ENCODE measurements around the gene SRGAP3.
A peak's percentile ranks its signal among the peaks of the same experiment; 100 is the strongest.

SRGAP3 gene

GRCh38 chr3:9155028-9155427, 94.4 kb downstream of the SRGAP3 start:
- H3K27ac ChIP-seq, result no peak overlapping the region
- TF ChIP-seq ZFX (IDR thresholded peaks at IDR 0.05) (no peak), CTCF (conservative IDR thresholded peaks at IDR 0.05) (no peak)

GRCh38 chr3:9153904-9154619, 95.4 kb downstream of the SRGAP3 start:
- no peak for TF ChIP-seq ZFX (IDR thresholded peaks at IDR 0.05)
- no peak for TF ChIP-seq CTCF (conservative IDR thresholded peaks at IDR 0.05)
- H3K27ac ChIP-seq, result no peak overlapping the region

DNA sequence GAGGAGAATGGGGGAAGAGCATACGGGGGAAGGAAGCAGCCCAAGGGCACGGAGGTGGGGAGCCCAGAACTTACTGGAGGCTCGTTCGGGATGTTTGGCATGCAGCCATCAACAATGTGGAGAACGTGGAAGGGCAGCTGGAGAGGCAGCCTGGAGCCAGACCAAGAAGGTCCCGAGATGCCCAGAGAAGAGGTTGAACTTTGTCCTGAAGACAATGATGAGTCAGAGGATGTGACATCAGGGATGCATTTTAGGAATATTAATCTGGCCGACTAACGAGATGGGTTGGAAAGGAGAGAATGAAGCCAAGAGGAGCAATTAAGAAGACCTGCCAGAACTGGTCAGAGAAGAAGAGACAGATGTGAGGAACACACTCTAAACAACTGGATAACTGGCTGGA, 98.2 kb downstream of the SRGAP3 start:
- H3K27ac ChIP-seq, result no peak overlapping the region
- TF ChIP-seq CTCF (conservative IDR thresholded peaks at IDR 0.05) (no peak), ZFX (IDR thresholded peaks at IDR 0.05) (no peak)

- H3K27ac ChIP-seq, result peak overlapping the region; percentile 24
Observed at GRCh38 chr3:9149566-9149965, 99.9 kb downstream of the SRGAP3 start.

DNA sequence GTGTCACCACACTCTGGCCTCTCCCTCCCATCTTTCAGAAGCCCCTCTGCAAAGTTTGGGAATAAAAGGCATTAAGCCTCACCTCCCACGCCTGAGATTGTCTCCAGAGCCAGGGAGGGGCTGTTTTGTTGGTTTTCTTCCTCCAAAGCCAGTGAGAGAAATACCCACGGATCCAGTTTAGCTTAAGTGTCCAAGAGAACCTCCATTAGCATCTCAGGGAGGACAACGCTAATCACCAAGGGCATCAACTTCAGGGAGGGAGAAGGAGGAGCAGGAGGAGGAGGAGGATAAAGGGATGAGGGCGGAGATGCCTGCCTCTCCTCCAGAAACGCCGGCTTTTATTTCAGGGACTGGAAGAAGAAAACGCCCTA, 101.6 kb downstream of the SRGAP3 start:
- TF ChIP-seq ZFX (IDR thresholded peaks at IDR 0.05) (no peak), CTCF (conservative IDR thresholded peaks at IDR 0.05) (no peak)
- no peak overlapping the region for H3K27ac ChIP-seq

More at GRCh38 chr3:9149566-9149965, 99.9 kb downstream of the SRGAP3 start:
- no peak for TF ChIP-seq CTCF (conservative IDR thresholded peaks at IDR 0.05)
- TF ChIP-seq ZFX (IDR thresholded peaks at IDR 0.05), result no peak

DNA sequence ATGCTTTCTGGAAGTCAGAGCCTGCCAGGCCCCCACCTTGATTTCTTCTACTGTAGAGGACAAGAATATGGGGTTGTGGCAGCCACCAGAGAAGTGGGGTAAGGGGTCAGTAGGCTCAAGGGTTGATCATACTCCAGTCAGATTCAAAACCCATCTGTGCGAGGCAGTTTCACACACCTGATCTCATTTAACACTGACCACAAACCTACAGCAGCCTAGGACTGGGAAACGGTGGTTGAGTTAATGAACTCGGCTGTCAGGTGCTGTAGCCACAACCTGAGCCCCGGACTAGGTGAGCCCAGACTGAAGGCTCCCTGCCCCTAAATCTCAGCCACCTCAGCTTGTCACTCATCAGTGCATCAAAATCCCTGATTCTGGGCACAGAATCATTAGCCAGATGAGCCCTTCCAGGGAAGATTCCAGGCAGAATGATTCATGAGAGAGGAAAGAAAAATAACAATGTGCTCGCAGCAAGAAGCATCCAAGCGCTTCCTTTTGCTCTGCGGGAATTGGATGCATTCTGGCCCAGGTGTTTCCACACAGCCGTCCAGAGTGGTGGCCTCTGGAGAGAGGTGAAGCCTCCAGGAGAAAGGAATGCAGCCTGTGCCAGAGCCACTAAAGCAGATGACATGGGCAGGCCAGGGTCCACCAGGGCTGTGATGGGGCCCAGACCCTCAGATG, 102.1 kb downstream of the SRGAP3 start:
- no peak overlapping the region for H3K27ac ChIP-seq

More for the DNA sequence above, 102.1 kb downstream of the SRGAP3 start:
- TF ChIP-seq CTCF (conservative IDR thresholded peaks at IDR 0.05) (no peak), ZFX (IDR thresholded peaks at IDR 0.05) (no peak)

Measured in C4-2B (cell line).